ENCODE results near the gene SMS. TPM values are rescaled to one million over a fixed set of nuclear protein-coding genes. Genes with fewer than 3 reads are reported as not detected.
A peak's percentile ranks its signal among the peaks of the same experiment; 100 is the strongest.

The SMS gene
- total RNA-seq = 10 to 100 TPM; 40.3 to 41.3 TPM

- Histone ChIP-seq H3K36me3 (no peaks in the 10 kb centered on the region), H3K27me3 (peaks cover 0 to 5% of the 10 kb centered on the region in 2 donors), H3K27ac (peak within 1 kb of the TSS; percentile 67 to 88), H3K9me3 (no peaks in the 10 kb centered on the region), H3K4me3 (peak within 1 kb of the TSS; percentile 41 to 60), H3K4me1 (peaks cover 0 to 7% of the 10 kb centered on the region in 2 donors)
- peak; percentile 74 for DNase-seq (ENCODE audit: low spot score)
- TF ChIP-seq CTCF (IDR thresholded peaks at IDR 0.05) = no peak
Observed at GRCh38 chrX:21940356-21940829, at the start of gene SMS. Gene SMS (plus strand): TSS chrX:21940709. CDS start chrX:21940825, 116 bp downstream.

- DNase-seq (ENCODE audit: low spot score) = no peak
- H3K4me1 ChIP-seq = no peaks in the 10 kb centered on the region
- no peak for TF ChIP-seq CTCF (IDR thresholded peaks at IDR 0.05)
- no peak overlapping the region for H3K4me3 ChIP-seq
- H3K36me3 ChIP-seq = no peaks in the 10 kb centered on the region
- no peaks in the 10 kb centered on the region for H3K27me3 ChIP-seq
- no peak overlapping the region for H3K27ac ChIP-seq
- H3K9me3 ChIP-seq = no peaks in the 10 kb centered on the region
Observed at GRCh38 chrX:21905313-21905712, 35.2 kb upstream of the SMS start.

GRCh38 chrX:21905953-21906352 lies 34.6 kb upstream of the SMS start:
- Histone ChIP-seq H3K4me1 (no peaks in the 10 kb centered on the region), H3K9me3 (no peaks in the 10 kb centered on the region), H3K27me3 (no peaks in the 10 kb centered on the region), H3K36me3 (no peaks in the 10 kb centered on the region), H3K4me3 (no peak overlapping the region), H3K27ac (no peak overlapping the region)
- TF ChIP-seq CTCF (IDR thresholded peaks at IDR 0.05) = no peak
- DNase-seq (ENCODE audit: low spot score) = no peak

GRCh38 chrX:21907260-21907659 lies 33.2 kb upstream of the SMS start:
- DNase-seq (ENCODE audit: low spot score) = no peak
- no peaks in the 10 kb centered on the region for H3K36me3 ChIP-seq
- H3K4me1 ChIP-seq = no peaks in the 10 kb centered on the region
- TF ChIP-seq CTCF (IDR thresholded peaks at IDR 0.05) = no peak
- H3K27me3 ChIP-seq = no peaks in the 10 kb centered on the region
- no peaks in the 10 kb centered on the region for H3K9me3 ChIP-seq
- H3K27ac ChIP-seq = no peak overlapping the region
- H3K4me3 ChIP-seq = no peak overlapping the region

GRCh38 chrX:21911481-21911880 lies 29.0 kb upstream of the SMS start:
- Histone ChIP-seq H3K4me3 (no peak overlapping the region), H3K4me1 (no peaks in the 10 kb centered on the region)
- no peak for TF ChIP-seq CTCF (IDR thresholded peaks at IDR 0.05)

GRCh38 chrX:21912220-21912619 lies 28.3 kb upstream of the SMS start:
- H3K27ac ChIP-seq = no peak overlapping the region
- no peaks in the 10 kb centered on the region for H3K27me3 ChIP-seq
- DNase-seq (ENCODE audit: low spot score) = no peak
- TF ChIP-seq CTCF (IDR thresholded peaks at IDR 0.05) = no peak
- no peaks in the 10 kb centered on the region for H3K36me3 ChIP-seq
- no peaks in the 10 kb centered on the region for H3K4me1 ChIP-seq
- no peaks in the 10 kb centered on the region for H3K9me3 ChIP-seq
- no peak overlapping the region for H3K4me3 ChIP-seq

More at GRCh38 chrX:21911481-21911880, 29.0 kb upstream of the SMS start:
- no peak for DNase-seq (ENCODE audit: low spot score)
- H3K27ac ChIP-seq = no peak overlapping the region
- H3K27me3 ChIP-seq = no peaks in the 10 kb centered on the region
- H3K9me3 ChIP-seq = no peaks in the 10 kb centered on the region
- no peaks in the 10 kb centered on the region for H3K36me3 ChIP-seq
